Ovary (tissue), 9 donors: Measurements from ENCODE around the gene PRICKLE4. TPM values are rescaled to one million over a fixed set of nuclear protein-coding genes. Genes with fewer than 3 reads are reported as not detected.
A peak's percentile ranks its signal among the peaks of the same experiment; 100 is the strongest.

ENCODE experiments used
- DNase-seq, 5 donors: peaks; one replicate each; pipeline ENCODE4 v3.0.0-alpha.2; 2019 to 2020
- H3K27ac ChIP-seq, 2 donors: fragments of 200-600 bp; one replicate each; pipeline versions ENCODE4 v1.5.1 to v1.8.0; 2019 to 2022
- H3K27me3 ChIP-seq: fragments of 200-600 bp; one replicate; pipeline ENCODE4 v1.8.0; 2022
- H3K36me3 ChIP-seq: fragments of 200-600 bp; sonication (generic); one replicate; pipeline ENCODE4 v1.5.1; 2019
- H3K4me1 ChIP-seq: one replicate; pipeline ENCODE4 v1.8.1; 2013; ENCODE audit warnings: mild to moderate bottlenecking, moderate library complexity; ENCODE audit not compliant: insufficient read depth
- H3K4me3 ChIP-seq: fragments of 200-600 bp; sonication (generic); one replicate; pipeline ENCODE4 v1.5.1; 2017
- H3K9me3 ChIP-seq, 2 donors: fragments of 200-600 bp in 1 of 2; sonication (generic) in 1 of 2; one replicate each; pipeline versions ENCODE4 v1.5.1 to v1.8.1; 2013 to 2019; ENCODE audit warnings: mild to moderate bottlenecking in 1 of 2, moderate library complexity in 1 of 2
- CTCF ChIP-seq, 3 donors: fragments of 450-650 bp in 2 of 3; fragments of 200-600 bp in 1 of 3; IDR thresholded peaks; one replicate each; pipeline versions ENCODE4 v1.5.1 to v1.8.0; 2016 to 2022; ENCODE audit warnings: antibody characterized with exemption in 3 of 3, mild to moderate bottlenecking in 1 of 3
- EP300 ChIP-seq: sonication (generic); formaldehyde crosslinking; IDR thresholded peaks from one replicate; pipeline ENCODE4 v1.6.1; 2017; ENCODE audit warnings: antibody characterized with exemption
- POLR2A ChIP-seq: fragments of 450-650 bp; IDR thresholded peaks from one replicate; pipeline ENCODE4 v1.6.1; 2017; ENCODE audit warnings: antibody characterized with exemption, mild to moderate bottlenecking, moderate library complexity
- WGBS, 3 donors: extraction: QIAGEN DNeasy Blood & Tissue Kit in 1 of 3; methylation state at CpG; one replicate each; pipeline versions ENCODE4 v1.1.5 to v1.1.7; 2013 to 2017; 5-methylcytosine and 5-hydroxymethylcytosine counted together
- intact Hi-C, 4 donors: fragments of 100-400 bp; cut with DNase I; formaldehyde crosslinking; loops; one replicate each; pipeline versions ENCODE4 v1.11.0 to v1.15.1; 2022 to 2023
- polyA plus RNA-seq, 2 donors: library from polyadenylated mRNA; stranded (reverse); fragments of 200-250 nt in 1 of 2; fragments of 350-450 nt in 1 of 2; fragmentation: Illumina TruSeq in 1 of 2; extraction: RNeasy Lipid Tissue Mini Kit (QIAGEN cat#74804) in 1 of 2; gene quantifications; one replicate each; pipeline ENCODE4 v1.2.3, GENCODE V29; 2013 to 2014
- total RNA-seq, 7 donors: library from RNA; depleted of rRNA in 2 of 7; stranded (reverse); fragments of >200 nt in 2 of 7; fragmentation: NEBNext Ultra II Directional in 3 of 7; extraction: Animal tissue kit (Norgen Biotek cat#: 25700) in 3 of 7; gene quantifications; one replicate each; pipeline versions ENCODE4 v1.1.0 to v1.2.4, GENCODE V29; 2016 to 2023
- donor health status: DM: no; HTN: no; CAD: no; lungs with moderate emphysema.
- donor health status: DM: no; HTN: no; CAD: no.
- donor health status: Bipolar disorder and iron deficiency.
- donor health status: DM: yes; HTN: yes; CAD: no.
- donor health status: DM: no; HTN: no; CAD: no.
- donor health status: DM: yes; HTN: yes; CAD: no.

Gene PRICKLE4
- total and polyA plus RNA-seq, 9 donors: 1.5 to 7.3 (median 3.0) TPM

- H3K27me3 ChIP-seq: no peaks in the 10 kb centered on the region
- no peak overlapping the region for H3K27ac ChIP-seq
- no peak for TF ChIP-seq CTCF (IDR thresholded peaks at IDR 0.05)
- no peak for TF ChIP-seq POLR2A
- no peak for TF ChIP-seq EP300
- no peak for DNase-seq
- no peak overlapping the region for H3K4me3 ChIP-seq
- no peaks in the 10 kb centered on the region for H3K36me3 ChIP-seq
- WGBS, 3 donors: 85 to 87% (median 86%) methylated on average over 13 of the region's 13 CpGs
- H3K4me1 ChIP-seq: peaks cover 1% of the 10 kb centered on the region
- intact Hi-C loops: no loop called here
- no peaks in the 10 kb centered on the region for H3K9me3 ChIP-seq
These were observed 5.2 kb upstream of the PRICKLE4 start for GRCh38 chr6:41775293-41775882.

GRCh38 chr6:41777551-41778285 lies 2.9 kb upstream of the PRICKLE4 start:
- 83 to 89% (median 87%) methylated on average over 5 of the region's 5 CpGs for WGBS, 3 donors
- intact Hi-C loops: no loop called here
- Histone ChIP-seq H3K27me3 (no peaks in the 10 kb centered on the region), H3K36me3 (no peaks in the 10 kb centered on the region), H3K4me1 (peaks cover 4% of the 10 kb centered on the region), H3K27ac (no peak overlapping the region), H3K4me3 (no peak overlapping the region), H3K9me3 (no peaks in the 10 kb centered on the region)
- no peak for TF ChIP-seq EP300
- no peak for DNase-seq

GRCh38 chr6:41778895-41779294 lies 1.7 kb upstream of the PRICKLE4 start:
- H3K9me3 ChIP-seq: no peaks in the 10 kb centered on the region
- H3K36me3 ChIP-seq: no peaks in the 10 kb centered on the region
- no peak for DNase-seq
- peaks cover 4% of the 10 kb centered on the region for H3K4me1 ChIP-seq
- H3K27me3 ChIP-seq: no peaks in the 10 kb centered on the region
- H3K4me3 ChIP-seq: peak overlapping the region; percentile 75
- WGBS, 3 donors: 29 to 45% (median 34%) methylated on average over 6 of the region's 6 CpGs
- H3K27ac ChIP-seq: no peak overlapping the region
- no peak for TF ChIP-seq EP300
- intact Hi-C loops: no loop called here

- DNase-seq: peak in 1 of 5 donors; percentile 36
- H3K27ac ChIP-seq: no peak overlapping the region
- intact Hi-C loops: no loop called here
- TF ChIP-seq CTCF (IDR thresholded peaks at IDR 0.05) (no peak), EP300 (no peak), POLR2A (no peak)
- no peaks in the 10 kb centered on the region for H3K27me3 ChIP-seq
- 0 to 4% (median 2%) methylated on average over 10 to 16 of the region's 16 CpGs for WGBS, 3 donors
- peak overlapping the region; percentile 75 for H3K4me3 ChIP-seq
- no peaks in the 10 kb centered on the region for H3K9me3 ChIP-seq
- peaks cover 4% of the 10 kb centered on the region for H3K4me1 ChIP-seq
- no peaks in the 10 kb centered on the region for H3K36me3 ChIP-seq
These were observed 1.2 kb upstream of the PRICKLE4 start for GRCh38 chr6:41779336-41779735.

- H3K27me3 ChIP-seq: no peaks in the 10 kb centered on the region
- H3K27ac ChIP-seq: peak within 1 kb of the TSS; percentile 26 to 65
- peak; percentile 98 to 99 (median 99) for DNase-seq
- H3K4me3 ChIP-seq: peak within 1 kb of the TSS; percentile 75
- no peaks in the 10 kb centered on the region for H3K36me3 ChIP-seq
- intact Hi-C loops: loop anchor here in 2 of 4 donors (5.0 to 10.0 kb wide), 3 partner anchors 145 to 262 kb away; partner anchors contain the start of genes BYSL (in 1 of the 2) and MED20 (in 1 of the 2)
- no peaks in the 10 kb centered on the region for H3K9me3 ChIP-seq
- H3K4me1 ChIP-seq: peaks cover 4% of the 10 kb centered on the region
- TF ChIP-seq EP300: no peak
- TF ChIP-seq POLR2A: peak; percentile 39
- peak; percentile 93 to 97 (median 94) for TF ChIP-seq CTCF (IDR thresholded peaks at IDR 0.05)
- WGBS, 3 donors: 1% methylated on average over 54 to 73 of the region's 73 CpGs
These were observed 613 bp upstream of the PRICKLE4 start, which contains the start of gene FRS3 for GRCh38 chr6:41779788-41780550. TSS of gene FRS3 (minus strand) at chr6:41779900. CDS start at chr6:41776987, 2,913 bp downstream.
